NCI-H1694 treated with DMSO at 0.1 percent for 48 hours (cell line): ENCODE measurements around the gene NOXO1.

Source experiments
- DNase-seq: peaks from one replicate; lab custom pipeline; 2025; lab: John Stamatoyannopoulos, UW

NOXO1 gene

GRCh38 chr16:1979271-1980029, 1.8 kb downstream of the NOXO1 start:
- no peak for DNase-seq

- DNase-seq: no peak
Measured at GRCh38 chr16:1978476-1979120, 2.7 kb downstream of the NOXO1 start.

- no peak for DNase-seq
Measured at GRCh38 chr16:1977875-1978268, 3.4 kb downstream of the NOXO1 start.

GRCh38 chr16:1976951-1977874, 4.1 kb downstream of the NOXO1 start:
- DNase-seq: no peak

- no peak for DNase-seq
Measured at GRCh38 chr16:1976216-1976520, 5.1 kb downstream of the NOXO1 start.

GRCh38 chr16:1975432-1976215, 5.6 kb downstream of the NOXO1 start:
- DNase-seq: no peak

GRCh38 chr16:1974157-1975070, 6.9 kb downstream of the NOXO1 start:
- DNase-seq: no peak

GRCh38 chr16:1973461-1974156, 7.7 kb downstream of the NOXO1 start:
- no peak for DNase-seq

- no peak for DNase-seq
Measured at GRCh38 chr16:1972490-1972877, 8.8 kb downstream of the NOXO1 start.

- DNase-seq: peak; percentile 71
Measured at GRCh38 chr16:1971796-1972489, 9.3 kb downstream of the NOXO1 start, which contains the start of gene TBL3. TBL3 (plus strand) TSS chr16:1972053; CDS start chr16:1972165, 112 bp downstream.

GRCh38 chr16:1968146-1968953, 12.9 kb downstream of the NOXO1 start:
- no peak for DNase-seq

GRCh38 chr16:1966460-1966859, 14.8 kb downstream of the NOXO1 start, which contains the start of gene RNF151:
RNF151 (plus strand) TSS chr16:1966856; CDS start chr16:1966882, 26 bp downstream.
- DNase-seq: no peak

- no peak for DNase-seq
Measured at GRCh38 chr16:1965396-1966001, 15.8 kb downstream of the NOXO1 start.

GRCh38 chr16:1964506-1965395, 16.5 kb downstream of the NOXO1 start, which contains the start of gene RPS2:
RPS2 (minus strand) TSS chr16:1964826; CDS start chr16:1964625, 201 bp downstream.
- DNase-seq: peak; percentile 96

GRCh38 chr16:1963806-1964505, 17.3 kb downstream of the NOXO1 start:
- no peak for DNase-seq
